ENCODE data around the gene KIAA1671.

KIAA1671 gene

DNA sequence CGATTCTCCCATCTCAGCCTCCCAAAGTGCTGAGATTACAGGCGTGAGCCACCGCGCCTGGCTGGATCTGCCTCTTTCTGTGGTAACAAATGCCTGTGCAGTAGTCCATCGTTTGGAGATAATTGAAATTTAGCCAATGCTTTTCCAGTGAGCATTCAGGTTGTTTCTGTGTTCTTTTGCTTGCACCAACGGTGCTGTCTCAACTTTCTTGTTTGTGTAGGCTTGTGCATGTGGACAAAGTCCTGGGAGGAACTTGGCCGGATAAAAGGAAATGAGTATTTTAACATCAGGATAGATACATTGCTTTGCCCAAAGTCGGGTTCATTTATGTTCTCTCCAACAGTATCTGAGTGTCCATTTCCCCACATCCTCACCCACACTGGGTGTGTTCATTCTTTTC, 85.7 kb downstream of the KIAA1671 start:
- Histone ChIP-seq H3K36me3 (ENCODE audit: insufficient read depth) (no peaks in the 10 kb centered on the region), H3K4me3 (IDR thresholded peaks at IDR 0.05; ENCODE audit: insufficient read depth, low read depth, low read length) (no peak overlapping the region), H4K20me1 (ENCODE audit: insufficient read depth) (no peaks in the 10 kb centered on the region), H3K79me2 (ENCODE audit: insufficient read depth, low read depth) (no peaks in the 10 kb centered on the region), H3K27ac (no peak overlapping the region), H3K4me1 (ENCODE audit: low read depth, poor library complexity, severe bottlenecking) (no peaks in the 10 kb centered on the region), H3K27me3 (ENCODE audit: insufficient read depth, low read depth) (no peaks in the 10 kb centered on the region), H2AFZ (ENCODE audit: low read depth) (no peak overlapping the region), H3K9ac (no peak overlapping the region), H3K4me2 (no peak overlapping the region)
- TF ChIP-seq, protein P1, sequence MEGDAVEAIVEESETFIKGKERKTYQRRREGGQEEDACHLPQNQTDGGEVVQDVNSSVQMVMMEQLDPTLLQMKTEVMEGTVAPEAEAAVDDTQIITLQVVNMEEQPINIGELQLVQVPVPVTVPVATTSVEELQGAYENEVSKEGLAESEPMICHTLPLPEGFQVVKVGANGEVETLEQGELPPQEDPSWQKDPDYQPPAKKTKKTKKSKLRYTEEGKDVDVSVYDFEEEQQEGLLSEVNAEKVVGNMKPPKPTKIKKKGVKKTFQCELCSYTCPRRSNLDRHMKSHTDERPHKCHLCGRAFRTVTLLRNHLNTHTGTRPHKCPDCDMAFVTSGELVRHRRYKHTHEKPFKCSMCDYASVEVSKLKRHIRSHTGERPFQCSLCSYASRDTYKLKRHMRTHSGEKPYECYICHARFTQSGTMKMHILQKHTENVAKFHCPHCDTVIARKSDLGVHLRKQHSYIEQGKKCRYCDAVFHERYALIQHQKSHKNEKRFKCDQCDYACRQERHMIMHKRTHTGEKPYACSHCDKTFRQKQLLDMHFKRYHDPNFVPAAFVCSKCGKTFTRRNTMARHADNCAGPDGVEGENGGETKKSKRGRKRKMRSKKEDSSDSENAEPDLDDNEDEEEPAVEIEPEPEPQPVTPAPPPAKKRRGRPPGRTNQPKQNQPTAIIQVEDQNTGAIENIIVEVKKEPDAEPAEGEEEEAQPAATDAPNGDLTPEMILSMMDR (conservative IDR thresholded peaks at IDR 0.05; ENCODE audit: low read depth, low read length): no peak

DNA sequence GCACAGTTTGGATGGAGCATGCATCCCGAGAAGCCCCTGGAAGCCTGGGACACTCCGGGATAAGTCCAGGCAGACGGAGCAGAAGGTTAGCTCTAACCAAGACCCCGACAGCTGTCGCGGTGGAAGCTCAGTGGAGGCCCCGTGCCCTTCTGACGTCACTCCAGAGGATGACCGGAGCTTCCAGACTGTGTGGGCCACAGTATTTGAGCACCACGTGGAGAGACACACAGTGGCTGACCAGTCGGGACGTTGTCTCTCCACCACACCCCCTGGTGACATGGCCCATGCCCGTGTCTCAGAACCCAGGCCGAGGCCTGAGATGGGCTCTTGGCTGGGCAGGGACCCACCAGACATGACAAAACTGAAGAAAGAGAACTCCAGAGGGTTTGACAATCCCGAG, 86.3 kb downstream of the KIAA1671 start:
- Histone ChIP-seq H4K20me1 (ENCODE audit: insufficient read depth) (no peaks in the 10 kb centered on the region), H3K9ac (no peak overlapping the region), H3K4me2 (no peak overlapping the region), H3K79me2 (ENCODE audit: insufficient read depth, low read depth) (no peaks in the 10 kb centered on the region), H3K4me3 (IDR thresholded peaks at IDR 0.05; ENCODE audit: insufficient read depth, low read depth, low read length) (no peak overlapping the region), H2AFZ (ENCODE audit: low read depth) (no peak overlapping the region), H3K27ac (no peak overlapping the region), H3K27me3 (ENCODE audit: insufficient read depth, low read depth) (no peaks in the 10 kb centered on the region), H3K36me3 (ENCODE audit: insufficient read depth) (no peaks in the 10 kb centered on the region), H3K4me1 (ENCODE audit: low read depth, poor library complexity, severe bottlenecking) (no peaks in the 10 kb centered on the region)
- TF ChIP-seq, protein P1 (conservative IDR thresholded peaks at IDR 0.05; ENCODE audit: low read depth, low read length): no peak

DNA sequence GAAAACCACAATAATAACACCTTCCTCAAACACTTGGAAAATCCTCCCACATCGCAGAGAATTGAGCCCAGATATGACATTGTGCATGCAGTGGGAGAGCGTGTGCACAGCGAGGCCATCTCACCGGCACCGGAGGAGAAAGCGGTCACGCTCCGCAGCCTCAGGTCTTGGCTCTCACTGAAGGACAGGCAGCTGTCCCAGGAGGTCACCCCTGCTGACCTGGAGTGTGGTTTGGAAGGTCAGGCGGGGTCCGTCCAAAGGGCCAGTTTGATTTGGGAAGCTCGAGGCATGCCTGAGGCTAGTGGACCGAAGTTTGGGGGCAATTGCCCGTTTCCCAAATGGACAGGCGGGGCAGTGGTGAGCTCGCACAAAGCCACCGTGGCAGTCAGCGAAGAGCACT, 86.7 kb downstream of the KIAA1671 start:
- no peak overlapping the region for H3K4me3 ChIP-seq (IDR thresholded peaks at IDR 0.05; ENCODE audit: insufficient read depth, low read depth, low read length)
- H3K27me3 ChIP-seq (ENCODE audit: insufficient read depth, low read depth): no peaks in the 10 kb centered on the region
- no peak overlapping the region for H3K9ac ChIP-seq
- no peaks in the 10 kb centered on the region for H3K36me3 ChIP-seq (ENCODE audit: insufficient read depth)
- H3K79me2 ChIP-seq (ENCODE audit: insufficient read depth, low read depth): no peaks in the 10 kb centered on the region
- H4K20me1 ChIP-seq (ENCODE audit: insufficient read depth): no peaks in the 10 kb centered on the region
- no peak overlapping the region for H3K4me2 ChIP-seq
- no peak overlapping the region for H3K27ac ChIP-seq
- H3K4me1 ChIP-seq (ENCODE audit: low read depth, poor library complexity, severe bottlenecking): no peaks in the 10 kb centered on the region
- no peak overlapping the region for H2AFZ ChIP-seq (ENCODE audit: low read depth)
- TF ChIP-seq, protein P1 (conservative IDR thresholded peaks at IDR 0.05; ENCODE audit: low read depth, low read length): no peak

DNA sequence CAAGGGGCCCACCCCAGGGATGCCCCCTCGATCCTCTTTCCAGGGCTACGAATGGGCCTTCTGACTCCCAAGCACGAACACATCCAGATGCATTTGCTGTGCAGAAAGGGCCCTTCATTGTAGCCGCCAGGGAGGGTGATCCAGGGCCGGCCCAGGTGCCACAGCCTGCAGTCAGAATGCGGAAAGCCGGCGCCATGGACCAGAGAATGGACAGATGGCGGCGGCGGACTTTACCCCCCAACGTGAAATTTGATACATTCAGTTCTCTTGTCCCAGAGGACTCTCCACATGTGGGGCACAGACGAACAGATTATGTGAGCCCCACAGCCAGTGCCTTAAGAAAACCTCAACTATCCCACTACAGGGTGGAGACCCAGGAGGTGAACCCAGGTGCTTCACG, 87.2 kb downstream of the KIAA1671 start:
- no peaks in the 10 kb centered on the region for H3K79me2 ChIP-seq (ENCODE audit: insufficient read depth, low read depth)
- no peaks in the 10 kb centered on the region for H3K27me3 ChIP-seq (ENCODE audit: insufficient read depth, low read depth)
- H3K27ac ChIP-seq: no peak overlapping the region

More for the DNA sequence above, 87.2 kb downstream of the KIAA1671 start:
- Histone ChIP-seq H3K4me2 (no peak overlapping the region), H3K4me3 (IDR thresholded peaks at IDR 0.05; ENCODE audit: insufficient read depth, low read depth, low read length) (no peak overlapping the region), H4K20me1 (ENCODE audit: insufficient read depth) (no peaks in the 10 kb centered on the region), H3K9ac (no peak overlapping the region), H3K36me3 (ENCODE audit: insufficient read depth) (no peaks in the 10 kb centered on the region), H3K4me1 (ENCODE audit: low read depth, poor library complexity, severe bottlenecking) (no peaks in the 10 kb centered on the region), H2AFZ (ENCODE audit: low read depth) (no peak overlapping the region)
- TF ChIP-seq, protein P1 (conservative IDR thresholded peaks at IDR 0.05; ENCODE audit: low read depth, low read length): no peak

Measured in KMS-11 (cell line).